B cell (primary cell): ENCODE results near the gene ID3. TPM values are rescaled to one million over a fixed set of nuclear protein-coding genes. Genes with fewer than 3 reads are reported as not detected.
A peak's percentile ranks its signal among the peaks of the same experiment; 100 is the strongest.

Experiments
- ATAC-seq: fragments of 200-7000 bp; cut with Tn5 transposase; one replicate; pipeline ENCODE4 v1.10.0; 2021; ENCODE audit warnings: low read depth, mild to moderate bottlenecking, moderate number of reproducible peaks, moderate library complexity
- CTCF ChIA-PET: fragments of 350-600 bp; sonication (Branson Sonifier 250); formaldehyde crosslinking; loops from one replicate; lab custom pipeline; 2021; ENCODE audit warnings: antibody characterized with exemption, inconsistent platforms; lab: Charles Lee
- POLR2A ChIA-PET: fragments of 350-600 bp; sonication (Branson Sonifier 250); formaldehyde crosslinking; loops from one replicate; lab custom pipeline; 2021; ENCODE audit warnings: antibody characterized with exemption; lab: Charles Lee
- DNase-seq: peaks from one replicate; pipeline ENCODE4 v3.0.0; 2013
- H2AFZ ChIP-seq: 2 replicates; pipeline ENCODE4 v1.6.1; 2012; ENCODE audit warnings: mild to moderate bottlenecking, low read depth, low read length; ENCODE audit not compliant: insufficient read depth, poor library complexity, severe bottlenecking
- H3K27ac ChIP-seq, 2 donors: 1 replicate in 1 of 2; 2 replicates in 1 of 2; pipeline ENCODE4 v1.5.1; 2012 to 2013; ENCODE audit warnings: low read length in 2 of 2, mild to moderate bottlenecking in 2 of 2, moderate library complexity in 1 of 2
- H3K27me3 ChIP-seq, 4 experiments: fragments of 200-600 bp in 1 of 4; sonication (generic) in 1 of 4; replicated peaks in 1 of 4; 1 replicate in 2 of 4; 2 replicates in 2 of 4; pipeline versions ENCODE4 v1.6.1 to v1.7.0; 2013 to 2016; ENCODE audit warnings: low read length in 3 of 4, mild to moderate bottlenecking in 2 of 4, mixed read lengths in 1 of 4, moderate library complexity in 1 of 4; ENCODE audit not compliant: insufficient read depth in 4 of 4, control insufficient read depth in 3 of 4; ENCODE audit errors: control extremely low read depth in 1 of 4
- H3K36me3 ChIP-seq, 2 experiments: replicated peaks in 1 of 2; 1 replicate in 1 of 2; 2 replicates in 1 of 2; pipeline versions ENCODE4 v1.6.1 to v1.7.1; 2013; ENCODE audit warnings: low read length in 1 of 2; ENCODE audit not compliant: insufficient read depth in 2 of 2, control insufficient read depth in 1 of 2; ENCODE audit errors: control extremely low read depth in 1 of 2, extremely low read depth in 1 of 2
- H3K4me1 ChIP-seq, 2 donors: fragments of 200-600 bp in 1 of 2; sonication (generic) in 1 of 2; 1 replicate in 1 of 2; 2 replicates in 1 of 2; pipeline versions ENCODE4 v1.5.1 to v1.6.1; 2013 to 2017; ENCODE audit warnings: low read length in 2 of 2; ENCODE audit not compliant: control insufficient read depth in 2 of 2, insufficient read depth in 2 of 2
- H3K4me2 ChIP-seq: replicated peaks from 2 replicates; pipeline ENCODE3; 2012; ENCODE audit warnings: mild to moderate bottlenecking, low read depth, low read length; ENCODE audit not compliant: poor library complexity, severe bottlenecking
- H3K4me3 ChIP-seq, 5 experiments: fragments of 200-600 bp in 1 of 5; sonication (generic) in 1 of 5; 1 replicate in 3 of 5; 2 replicates in 2 of 5; pipeline versions ENCODE4 v1.5.1 to v1.7.0; 2011 to 2016; ENCODE audit warnings: low read length in 4 of 5, mild to moderate bottlenecking in 4 of 5, low read depth in 2 of 5, control low read depth in 1 of 5, moderate library complexity in 1 of 5; ENCODE audit not compliant: insufficient read depth in 1 of 5; ENCODE audit errors: control extremely low read depth in 1 of 5, extremely low read depth in 1 of 5
- H3K79me2 ChIP-seq: fragments of 200-600 bp; sonication (generic); one replicate; pipeline ENCODE4 v1.6.0; 2016; ENCODE audit warnings: low read length; ENCODE audit not compliant: control insufficient read depth, insufficient read depth
- H3K9ac ChIP-seq: fragments of 200-600 bp; sonication (generic); 2 replicates; pipeline ENCODE4 v1.6.1; 2017; ENCODE audit warnings: mild to moderate bottlenecking, low read length, moderate library complexity
- H3K9me3 ChIP-seq, 3 donors: one replicate each; pipeline versions ENCODE4 v1.6.1 to v1.7.1; 2013; ENCODE audit warnings: low read length in 2 of 3; ENCODE audit not compliant: control insufficient read depth in 2 of 3, insufficient read depth in 1 of 3; ENCODE audit errors: control extremely low read depth in 1 of 3
- H4K20me1 ChIP-seq: 2 replicates; pipeline ENCODE4 v1.6.0; 2012; ENCODE audit warnings: mild to moderate bottlenecking, low read length; ENCODE audit not compliant: insufficient read depth, control insufficient read depth, poor library complexity, severe bottlenecking
- H3K27ac Mint-ChIP-seq: one replicate; pipeline ENCODE4 v1.8.0; 2021; ENCODE audit warnings: mixed read lengths
- H3K27me3 Mint-ChIP-seq: one replicate; pipeline ENCODE4 v1.8.0; 2021; ENCODE audit warnings: mixed read lengths
- H3K4me1 Mint-ChIP-seq: one replicate; pipeline ENCODE4 v1.8.0; 2021; ENCODE audit warnings: mixed read lengths
- H3K4me3 Mint-ChIP-seq: one replicate; pipeline ENCODE4 v1.8.0; 2021; ENCODE audit warnings: mixed read lengths
- H3K9me3 Mint-ChIP-seq: one replicate; pipeline ENCODE4 v1.8.0; 2022; ENCODE audit warnings: mixed read lengths; ENCODE audit not compliant: insufficient read depth
- CTCF ChIP-seq: fragments of 200-600 bp; IDR thresholded peaks from one replicate; pipeline ENCODE4 v1.8.0; 2022; ENCODE audit warnings: antibody characterized with exemption, mild to moderate bottlenecking
- EZH2 ChIP-seq: IDR thresholded peaks from 2 replicates; pipeline ENCODE4 v1.6.1; 2012; ENCODE audit warnings: borderline replicate concordance, low read depth, mild to moderate bottlenecking, moderate library complexity, low read length; ENCODE audit not compliant: insufficient read depth, poor library complexity, severe bottlenecking
- WGBS: methylation state at CpG from one replicate; pipeline ENCODE4 v1.1.5; 2013; ENCODE audit warnings: missing lambda C conversion rate; ENCODE audit not compliant: insufficient coverage; 5-methylcytosine and 5-hydroxymethylcytosine counted together
- intact Hi-C: fragments of 100-400 bp; cut with micrococcal nuclease; formaldehyde crosslinking; loops from one replicate; pipeline ENCODE4 v1.10.0; 2022
- polyA plus RNA-seq: library from polyadenylated mRNA; depleted of rRNA; stranded (reverse); fragments of >200 nt; gene quantifications from 2 replicates; pipeline ENCODE4 v1.2.3, GENCODE V29; 2012
- total RNA-seq, 2 donors: library from RNA; stranded (reverse); fragments of 120-200 nt in 1 of 2; gene quantifications; 1 replicate in 1 of 2; 2 replicates in 1 of 2; pipeline versions ENCODE4 v1.2.3 to v1.2.4, GENCODE V29; 2013 to 2022

ID3 gene
- total and polyA plus RNA-seq, 2 donors (not counting 1 experiment from before 2014, with no cell fraction given) = 212 to 367 TPM

- Histone ChIP-seq H2AFZ (peak overlapping the region; percentile 61), H3K27ac (peak overlapping the region; percentile 31 to 91), H3K4me2 (peak overlapping the region; percentile 98), H3K9me3 (no peaks in the 10 kb centered on the region), H3K27me3 (no peaks in the 10 kb centered on the region), H3K4me1 (peaks cover 54 to 64% of the 10 kb centered on the region in 2 donors), H4K20me1 (peaks cover 20% of the 10 kb centered on the region), H3K4me3 (peak overlapping the region in 4 of 5 experiments; percentile 8 to 40 (median 22)), H3K79me2 (peaks cover 20% of the 10 kb centered on the region), H3K9ac (peak overlapping the region; percentile 51), H3K36me3 (peaks cover 0 to 14% of the 10 kb centered on the region in 2 experiments)
- WGBS = 13% methylated on average over 11 of the region's 19 CpGs
- intact Hi-C loops = loop anchor here (1.0 kb wide), 1 partner anchor 12 kb away; no protein-coding TSS in a partner anchor
- ChIA-PET POLR2A (interaction anchor here (0.5 to 9.5 kb wide), 7 partner anchors 13 to 68 kb away, joined by 4 to 164 read pairs (median 5); no protein-coding TSS in a partner anchor), CTCF (interaction anchor here (2.8 to 41.7 kb wide), 4 partner anchors 11 to 72 kb away, joined by 8 to 1420 read pairs (median 126); no protein-coding TSS in a partner anchor)
- no peaks in the 10 kb centered on the region for H3K9me3 Mint-ChIP-seq
- peaks cover 60% of the 10 kb centered on the region for H3K4me1 Mint-ChIP-seq
- H3K4me3 Mint-ChIP-seq = peak overlapping the region; percentile 78
- TF ChIP-seq CTCF = no peak
- TF ChIP-seq EZH2 = no peak
- H3K27ac Mint-ChIP-seq = peak overlapping the region; percentile 90
- DNase-seq (peak; percentile 70), ATAC-seq (peak; percentile 6)
- H3K27me3 Mint-ChIP-seq = no peaks in the 10 kb centered on the region
These were observed 3.0 kb upstream of the ID3 start for GRCh38 chr1:23562137-23562876.

- TF ChIP-seq EZH2 = no peak
- TF ChIP-seq CTCF = no peak
- Mint-ChIP-seq H3K4me3 (peak overlapping the region; percentile 93), H3K4me1 (peaks cover 60% of the 10 kb centered on the region), H3K27ac (peak overlapping the region; percentile 94), H3K9me3 (no peaks in the 10 kb centered on the region), H3K27me3 (no peaks in the 10 kb centered on the region)
- ATAC-seq (no peak), DNase-seq (no peak)
- peak overlapping the region; percentile 98 for H3K4me2 ChIP-seq
- ChIA-PET CTCF (interaction anchor here (2.8 to 41.7 kb wide), 4 partner anchors 12 to 72 kb away, joined by 8 to 1420 read pairs (median 126); no protein-coding TSS in a partner anchor), POLR2A (interaction anchor here (0.5 to 9.5 kb wide), 7 partner anchors 14 to 68 kb away, joined by 4 to 164 read pairs (median 5); no protein-coding TSS in a partner anchor)
- peaks cover 54 to 64% of the 10 kb centered on the region in 2 donors for H3K4me1 ChIP-seq
- intact Hi-C loops = loop anchor here (1.0 kb wide), 1 partner anchor 13 kb away; no protein-coding TSS in a partner anchor
- peak overlapping the region; percentile 31 to 91 for H3K27ac ChIP-seq
- peaks cover 23% of the 10 kb centered on the region for H4K20me1 ChIP-seq
- peaks cover 23% of the 10 kb centered on the region for H3K79me2 ChIP-seq
- WGBS = no CpG with 5 or more reads among the region's 2 CpGs
- no peaks in the 10 kb centered on the region for H3K27me3 ChIP-seq
- H3K9me3 ChIP-seq = no peaks in the 10 kb centered on the region
- H2AFZ ChIP-seq = peak overlapping the region; percentile 61
- H3K4me3 ChIP-seq = peak overlapping the region in 1 of 5 experiments; percentile 35
- H3K36me3 ChIP-seq = peaks cover 0 to 19% of the 10 kb centered on the region in 2 experiments
- peak overlapping the region; percentile 51 for H3K9ac ChIP-seq
These were observed 2.5 kb upstream of the ID3 start for GRCh38 chr1:23561813-23562100.
